H9 (cell line): Measurements from ENCODE around the gene ZC3HAV1. TPM values are rescaled to one million over a fixed set of nuclear protein-coding genes. Genes with fewer than 3 reads are reported as not detected.

Experiments
- DNase-seq: peaks from one replicate; pipeline ENCODE4 v3.0.0-alpha.2; 2017
- H2AFZ ChIP-seq: one replicate; pipeline ENCODE4 v1.6.1; 2013; ENCODE audit warnings: mild to moderate bottlenecking, low read length, control low read depth, moderate library complexity
- H2AK5ac ChIP-seq: 2 replicates; pipeline ENCODE4 v1.6.1; 2013; ENCODE audit warnings: low read length, control low read depth, mixed read lengths; ENCODE audit not compliant: insufficient read length
- H2BK120ac ChIP-seq: one replicate; pipeline ENCODE4 v1.6.1; 2013; ENCODE audit warnings: low read depth, mild to moderate bottlenecking, low read length, control low read depth, inconsistent platforms; ENCODE audit not compliant: poor library complexity, severe bottlenecking
- H2BK12ac ChIP-seq: 2 replicates; pipeline ENCODE4 v1.6.1; 2013; ENCODE audit warnings: low read length, control low read depth, mixed read lengths, low read depth; ENCODE audit not compliant: insufficient read length
- H2BK15ac ChIP-seq: 2 replicates; pipeline ENCODE4 v1.6.1; 2013; ENCODE audit warnings: low read depth, low read length, control low read depth
- H2BK20ac ChIP-seq: one replicate; pipeline ENCODE4 v1.6.1; 2013; ENCODE audit warnings: low read depth, mild to moderate bottlenecking, low read length, control low read depth, inconsistent platforms; ENCODE audit not compliant: poor library complexity, severe bottlenecking
- H2BK5ac ChIP-seq: 2 replicates; pipeline ENCODE4 v1.6.1; 2013; ENCODE audit warnings: low read length, control low read depth, mixed read lengths; ENCODE audit not compliant: insufficient read length
- H3K14ac ChIP-seq: 2 replicates; pipeline ENCODE4 v1.6.1; 2013; ENCODE audit warnings: low read length, control low read depth; ENCODE audit not compliant: insufficient read depth
- H3K18ac ChIP-seq: 2 replicates; pipeline ENCODE4 v1.6.1; 2013; ENCODE audit warnings: low read depth, mild to moderate bottlenecking, mixed read lengths, low read length, control low read depth; ENCODE audit not compliant: insufficient read length
- H3K23ac ChIP-seq: 2 replicates; pipeline ENCODE4 v1.6.1; 2013; ENCODE audit warnings: low read length, control low read depth, mixed read lengths, low read depth; ENCODE audit not compliant: insufficient read length
- H3K23me2 ChIP-seq: 2 replicates; pipeline ENCODE4 v1.6.1; 2013; ENCODE audit warnings: low read depth, mild to moderate bottlenecking, mixed read lengths, low read length, control low read depth; ENCODE audit not compliant: insufficient read length, poor library complexity, severe bottlenecking
- H3K27ac ChIP-seq: 2 replicates; pipeline ENCODE4 v1.5.1; 2013; ENCODE audit warnings: low read length, control low read depth, mixed read lengths, low read depth; ENCODE audit not compliant: insufficient read length
- H3K27me3 ChIP-seq: 2 replicates; pipeline ENCODE4 v1.6.1; 2013; ENCODE audit warnings: low read length, control low read depth, inconsistent platforms; ENCODE audit not compliant: insufficient read depth
- H3K4ac ChIP-seq: 2 replicates; pipeline ENCODE4 v1.6.1; 2013; ENCODE audit warnings: low read depth, mild to moderate bottlenecking, control low read depth, inconsistent platforms, low read length, moderate library complexity
- H3K4me1 ChIP-seq: 2 replicates; pipeline ENCODE4 v1.6.1; 2013; ENCODE audit warnings: low read length, control low read depth, inconsistent platforms; ENCODE audit not compliant: insufficient read depth
- H3K4me2 ChIP-seq: 2 replicates; pipeline ENCODE4 v1.6.1; 2013; ENCODE audit warnings: low read length, control low read depth, mixed read lengths; ENCODE audit not compliant: insufficient read length, insufficient read depth
- H3K56ac ChIP-seq: 2 replicates; pipeline ENCODE4 v1.6.1; 2013; ENCODE audit warnings: low read depth, mild to moderate bottlenecking, mixed read lengths, low read length, control low read depth; ENCODE audit not compliant: insufficient read length
- H3K79me1 ChIP-seq: 2 replicates; pipeline ENCODE4 v1.6.1; 2013; ENCODE audit warnings: low read depth, mild to moderate bottlenecking, moderate library complexity, low read length, control low read depth, inconsistent platforms; ENCODE audit not compliant: insufficient read depth, poor library complexity, severe bottlenecking
- H3K79me2 ChIP-seq: 2 replicates; pipeline ENCODE4 v1.6.1; 2013; ENCODE audit warnings: low read length, control low read depth, inconsistent platforms; ENCODE audit not compliant: insufficient read depth
- H3K9ac ChIP-seq: 2 replicates; pipeline ENCODE4 v1.6.1; 2013; ENCODE audit warnings: low read length, control low read depth, mixed read lengths; ENCODE audit not compliant: insufficient read length; ENCODE audit errors: extremely low read depth
- H3K9me3 ChIP-seq: one replicate; pipeline ENCODE4 v1.6.1; 2013; ENCODE audit warnings: low read depth, low read length, inconsistent platforms; ENCODE audit not compliant: control insufficient read depth
- H3T11ph ChIP-seq: one replicate; pipeline ENCODE4 v1.6.1; 2013; ENCODE audit warnings: mild to moderate bottlenecking, low read length, control low read depth, inconsistent platforms
- H4K20me1 ChIP-seq: one replicate; pipeline ENCODE4 v1.6.1; 2013; ENCODE audit not compliant: control insufficient read depth, insufficient read length, insufficient read depth
- H4K5ac ChIP-seq: 2 replicates; pipeline ENCODE4 v1.6.1; 2013; ENCODE audit warnings: low read depth, mild to moderate bottlenecking, mixed read lengths, low read length, control low read depth; ENCODE audit not compliant: insufficient read length
- H4K8ac ChIP-seq: replicated peaks from 2 replicates; pipeline ENCODE4 v1.6.1; 2013; ENCODE audit warnings: low read length, control low read depth, mixed read lengths, low read depth; ENCODE audit not compliant: insufficient read length
- H4K91ac ChIP-seq: 2 replicates; pipeline ENCODE4 v1.6.1; 2013; ENCODE audit warnings: low read depth, mild to moderate bottlenecking, moderate library complexity, mixed read lengths, low read length, control low read depth; ENCODE audit not compliant: insufficient read length
- H3K27ac Mint-ChIP-seq, 3 experiments: 2 replicates in 2 of 3; 3 replicates in 1 of 3; pipeline ENCODE4 v1.8.0; 2020 to 2021; ENCODE audit warnings: mixed read lengths in 3 of 3, mild to moderate bottlenecking in 1 of 3, moderate library complexity in 1 of 3
- H3K27me3 Mint-ChIP-seq: 2 replicates; pipeline ENCODE4 v1.8.0; 2021; ENCODE audit warnings: low read depth, mild to moderate bottlenecking, moderate library complexity, mixed read lengths
- H3K36me3 Mint-ChIP-seq, 3 experiments: 2 replicates in 2 of 3; 3 replicates in 1 of 3; pipeline ENCODE4 v1.8.0; 2020 to 2021; ENCODE audit warnings: low read depth in 3 of 3, mixed read lengths in 3 of 3; ENCODE audit not compliant: insufficient read depth in 1 of 3
- H3K4me1 Mint-ChIP-seq, 2 experiments: 2 replicates each; pipeline ENCODE4 v1.8.0; 2020; ENCODE audit warnings: mixed read lengths in 2 of 2
- H3K4me3 Mint-ChIP-seq, 2 experiments: 2 replicates in 1 of 2; 3 replicates in 1 of 2; pipeline ENCODE4 v1.8.0; 2020 to 2021; ENCODE audit warnings: mild to moderate bottlenecking in 2 of 2, mixed read lengths in 2 of 2, moderate library complexity in 1 of 2
- H3K9me3 Mint-ChIP-seq, 2 experiments: 2 replicates in 1 of 2; 3 replicates in 1 of 2; pipeline ENCODE4 v1.8.0; 2020; ENCODE audit warnings: mild to moderate bottlenecking in 2 of 2, mixed read lengths in 2 of 2, moderate library complexity in 1 of 2
- WGBS: extraction: QIAGEN DNeasy Blood & Tissue Kit; methylation state at CpG from one replicate; pipeline ENCODE4 v1.1.7; 2013; ENCODE audit warnings: missing lambda C conversion rate, low lambda C conversion rate, mixed read lengths; ENCODE audit not compliant: insufficient read length; ENCODE audit errors: extremely low coverage; 5-methylcytosine and 5-hydroxymethylcytosine counted together
- total RNA-seq: library from RNA; stranded (reverse); gene quantifications from 2 replicates; pipeline ENCODE4 v1.2.1, GENCODE V29; 2021
- TF ChIP-seq, protein P1 (sequence below): fragments of 200-600 bp; sonication (generic); conservative IDR thresholded peaks from 3 replicates; pipeline ENCODE4 v1.8.0; 2021; ENCODE audit warnings: antibody characterized with exemption, mild to moderate bottlenecking

The ZC3HAV1 gene
- total RNA-seq, 1 experiment from 2014 or later, result 32.8 TPM

DNA sequence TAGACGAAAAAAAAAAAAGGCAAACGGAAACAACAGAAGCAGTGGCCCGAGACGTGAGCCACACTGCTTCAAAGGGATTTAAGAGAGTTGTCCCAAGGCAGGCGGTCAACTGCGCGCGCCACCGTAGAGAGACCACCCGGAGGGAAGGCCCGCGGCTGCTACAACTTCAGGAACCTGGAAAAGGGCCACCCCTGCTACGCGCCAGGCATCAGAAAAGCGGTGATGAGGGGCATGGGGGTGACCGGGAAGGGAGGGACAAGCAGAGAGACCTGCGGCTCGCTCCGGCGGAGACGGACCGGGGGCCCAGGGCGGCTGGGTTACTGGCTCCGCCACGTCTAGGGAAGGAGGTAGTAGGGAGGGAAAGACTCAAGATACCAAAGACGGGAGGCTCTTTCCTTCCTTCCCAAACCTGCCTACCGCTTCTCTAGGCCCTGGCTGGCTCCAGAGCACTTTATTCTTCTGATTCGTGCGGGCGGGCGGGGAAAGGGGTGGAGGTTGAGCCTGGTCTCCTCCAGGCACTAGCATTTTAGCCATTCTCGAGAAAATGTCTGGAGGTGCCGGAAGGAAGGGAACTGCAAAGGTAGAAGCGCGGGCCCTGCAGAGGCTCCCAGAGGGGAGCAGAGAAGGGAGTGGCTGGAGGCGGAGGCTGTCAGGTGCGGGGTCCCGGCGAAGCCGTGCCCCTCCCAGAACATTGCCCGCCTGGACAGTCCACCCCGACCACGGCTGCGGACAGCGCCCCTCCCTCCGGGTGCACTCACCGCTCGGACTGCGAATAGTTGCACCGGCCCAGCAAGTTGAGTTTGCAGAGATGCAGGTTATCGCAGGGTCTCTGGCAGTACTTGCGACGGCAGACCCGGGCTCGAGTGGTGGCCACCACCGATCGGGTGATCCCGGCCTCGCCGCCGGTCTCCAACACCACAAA lies 993 bp downstream of the ZC3HAV1 start:
- Mint-ChIP-seq H3K27ac (peak overlapping the region in 2 of 3 experiments; percentile 40 to 88; a peak in 2 of 7 replicates), H3K36me3 (peaks cover 0 to 1% (median 0%) of the 10 kb centered on the region in 3 experiments; a peak in 2 of 7 replicates), H3K27me3 (peaks cover 25% of the 10 kb centered on the region), H3K9me3 (no peaks in the 10 kb centered on the region), H3K4me3 (peak overlapping the region; percentile 90 to 96), H3K4me1 (peaks cover 13 to 16% of the 10 kb centered on the region in 2 experiments)
- TF ChIP-seq, protein P1, sequence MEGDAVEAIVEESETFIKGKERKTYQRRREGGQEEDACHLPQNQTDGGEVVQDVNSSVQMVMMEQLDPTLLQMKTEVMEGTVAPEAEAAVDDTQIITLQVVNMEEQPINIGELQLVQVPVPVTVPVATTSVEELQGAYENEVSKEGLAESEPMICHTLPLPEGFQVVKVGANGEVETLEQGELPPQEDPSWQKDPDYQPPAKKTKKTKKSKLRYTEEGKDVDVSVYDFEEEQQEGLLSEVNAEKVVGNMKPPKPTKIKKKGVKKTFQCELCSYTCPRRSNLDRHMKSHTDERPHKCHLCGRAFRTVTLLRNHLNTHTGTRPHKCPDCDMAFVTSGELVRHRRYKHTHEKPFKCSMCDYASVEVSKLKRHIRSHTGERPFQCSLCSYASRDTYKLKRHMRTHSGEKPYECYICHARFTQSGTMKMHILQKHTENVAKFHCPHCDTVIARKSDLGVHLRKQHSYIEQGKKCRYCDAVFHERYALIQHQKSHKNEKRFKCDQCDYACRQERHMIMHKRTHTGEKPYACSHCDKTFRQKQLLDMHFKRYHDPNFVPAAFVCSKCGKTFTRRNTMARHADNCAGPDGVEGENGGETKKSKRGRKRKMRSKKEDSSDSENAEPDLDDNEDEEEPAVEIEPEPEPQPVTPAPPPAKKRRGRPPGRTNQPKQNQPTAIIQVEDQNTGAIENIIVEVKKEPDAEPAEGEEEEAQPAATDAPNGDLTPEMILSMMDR, result no peak
- no peak overlapping the region for H4K91ac ChIP-seq
- H3K79me1 ChIP-seq, result peaks cover 4% of the 10 kb centered on the region
- no peak overlapping the region for H2BK20ac ChIP-seq
- no peak overlapping the region for H3K56ac ChIP-seq
- H3K23me2 ChIP-seq, result peaks cover 14% of the 10 kb centered on the region
- peak overlapping the region; percentile 77 for H3K14ac ChIP-seq
- WGBS, result no CpG with 5 or more reads among the region's 61 CpGs
- H2BK15ac ChIP-seq, result no peak overlapping the region
- no peak overlapping the region for H2BK120ac ChIP-seq
- peaks cover 4% of the 10 kb centered on the region; the same call in 1 of the 2 replicates for H3K4me1 ChIP-seq
- no peak overlapping the region for H4K8ac ChIP-seq
- H3K27me3 ChIP-seq, result no peaks in the 10 kb centered on the region; the same call in 1 of the 2 replicates
- H2AK5ac ChIP-seq, result no peak overlapping the region
- no peak overlapping the region for H3K4ac ChIP-seq
- H2AFZ ChIP-seq, result no peak overlapping the region
- no peak overlapping the region for H2BK12ac ChIP-seq
- no peak overlapping the region for H3T11ph ChIP-seq
- no peak overlapping the region for H2BK5ac ChIP-seq
- H3K79me2 ChIP-seq, result peaks cover 1% of the 10 kb centered on the region; the same call in 1 of the 2 replicates
- H3K18ac ChIP-seq, result no peak overlapping the region
- no peaks in the 10 kb centered on the region for H4K20me1 ChIP-seq
- no peak overlapping the region for H3K23ac ChIP-seq
- H3K4me2 ChIP-seq, result peak overlapping the region; percentile 63
- peak; percentile 58 for DNase-seq
- H3K9ac ChIP-seq, result peak overlapping the region; percentile 69
- H3K9me3 ChIP-seq, result no peaks in the 10 kb centered on the region
- no peak overlapping the region for H3K27ac ChIP-seq
- no peak overlapping the region for H4K5ac ChIP-seq
